ENCODE data around the gene DCC.

The DCC gene

GRCh38 chr18:52715991-52716390 lies 376.0 kb downstream of the DCC start:
- no peak for DNase-seq

- DNase-seq = no peak
Observed at GRCh38 chr18:52716973-52717372, 377.0 kb downstream of the DCC start.

DNA sequence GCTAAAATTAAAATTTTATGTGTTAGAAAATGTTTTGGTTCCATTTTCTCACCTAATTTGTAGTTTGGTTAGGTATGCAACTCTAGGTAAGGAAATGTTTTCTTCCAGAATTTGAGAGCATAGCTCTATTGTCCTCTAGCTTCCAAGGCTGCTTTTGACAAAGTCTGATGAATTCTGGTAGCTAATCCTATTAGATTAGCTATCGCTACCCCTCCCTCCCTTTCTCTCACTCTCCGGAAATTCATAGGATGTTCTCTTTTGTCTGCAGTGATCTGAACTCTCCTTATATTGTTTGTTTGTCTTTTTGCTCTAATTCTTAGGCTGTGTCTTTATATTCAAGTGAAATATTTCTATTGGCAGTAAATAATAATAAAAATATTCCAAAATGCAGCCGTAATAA lies 382.9 kb downstream of the DCC start:
- no peak for DNase-seq

DNA sequence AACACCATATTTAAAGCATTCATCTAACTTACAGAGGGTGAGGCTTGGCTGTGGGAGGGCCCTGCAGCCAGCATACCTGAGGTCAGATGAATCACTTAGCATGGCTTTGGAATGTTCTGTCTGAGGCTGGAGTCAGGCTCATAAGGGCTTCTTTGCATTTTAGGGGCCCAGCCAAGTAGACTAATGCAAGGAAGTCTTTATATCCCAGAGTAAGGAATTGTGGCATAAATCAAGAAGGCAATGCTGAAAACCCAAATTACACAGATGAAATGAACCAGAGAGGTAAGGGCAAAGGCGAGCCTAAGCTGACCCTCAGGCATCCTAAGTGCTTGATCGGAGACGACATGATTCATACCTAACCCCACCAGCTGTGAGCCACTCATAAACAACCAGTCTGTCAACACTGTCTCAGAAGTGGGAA lies 383.6 kb downstream of the DCC start:
- no peak for DNase-seq

- no peak for DNase-seq
Observed at GRCh38 chr18:52730972-52731619, 391.1 kb downstream of the DCC start.

GRCh38 chr18:52738946-52739345 lies 398.9 kb downstream of the DCC start:
- DNase-seq = no peak

- no peak for DNase-seq
Observed at GRCh38 chr18:52746986-52747385, 407.0 kb downstream of the DCC start.

DNA sequence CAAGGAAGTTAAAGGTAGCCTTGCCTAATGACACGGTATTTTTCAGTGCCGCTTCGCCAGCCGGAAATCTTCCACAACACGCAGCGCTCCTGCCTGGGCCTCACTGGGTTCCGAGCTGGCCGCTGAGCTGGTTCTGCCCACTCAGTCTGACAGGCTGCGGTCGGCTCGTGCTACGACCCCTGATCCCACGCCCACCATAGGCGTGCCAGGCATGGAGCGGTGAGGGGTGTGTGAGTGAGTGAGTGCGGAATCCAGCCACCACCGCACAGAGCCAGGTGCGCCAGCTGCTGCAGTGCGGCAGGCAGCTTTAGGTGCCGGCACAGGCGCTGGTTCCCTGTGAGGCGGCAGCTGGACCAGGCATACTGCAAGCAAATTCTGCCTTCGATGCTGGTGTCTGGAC lies 407.9 kb downstream of the DCC start:
- DNase-seq = no peak

- DNase-seq = no peak
Observed at GRCh38 chr18:52748343-52748742, 408.3 kb downstream of the DCC start.

DNA sequence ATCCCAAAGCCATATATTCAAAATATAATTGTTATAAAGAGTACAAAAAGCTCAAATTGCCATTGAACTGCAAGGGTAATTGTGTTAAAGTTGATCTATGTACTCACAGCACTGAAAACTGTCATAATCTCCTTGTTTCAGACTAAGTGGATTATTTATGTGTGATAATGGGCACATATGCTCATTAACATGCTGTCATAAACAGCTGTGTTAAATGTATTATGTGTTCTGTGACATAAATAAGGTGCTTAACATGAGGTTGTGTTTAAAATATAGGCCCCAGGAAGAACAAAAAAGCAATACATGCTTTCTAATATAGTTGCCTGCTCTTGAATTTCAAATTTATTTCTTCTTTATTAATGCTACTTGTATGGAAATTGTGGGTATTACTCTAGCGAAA lies 409.5 kb downstream of the DCC start:
- DNase-seq = no peak

- DNase-seq = no peak
Observed at GRCh38 chr18:52750995-52751394, 411.0 kb downstream of the DCC start.

- no peak for DNase-seq
Observed at GRCh38 chr18:52764316-52764715, 424.3 kb downstream of the DCC start.

GRCh38 chr18:52766002-52766545 lies 426.1 kb downstream of the DCC start:
- no peak for DNase-seq

DNA sequence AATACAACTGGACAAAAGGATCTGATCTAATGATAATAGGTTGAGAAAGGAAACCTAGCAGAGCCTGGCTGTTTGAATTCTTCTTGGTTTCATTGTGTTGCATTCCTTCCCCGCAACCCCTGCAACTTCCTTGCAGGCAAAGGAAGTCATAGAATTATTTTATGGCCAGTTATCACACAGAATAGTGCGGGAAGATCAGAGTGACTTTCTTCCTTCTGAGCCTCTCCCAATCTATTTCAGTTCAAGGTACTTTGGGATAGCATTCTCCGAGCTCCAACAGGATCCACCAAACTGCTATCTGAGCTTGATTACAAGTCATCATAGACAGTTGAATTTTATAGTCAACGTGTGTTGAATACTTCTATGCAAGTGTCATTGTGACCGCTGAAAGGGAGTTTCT lies 441.1 kb downstream of the DCC start:
- DNase-seq = no peak

DNA sequence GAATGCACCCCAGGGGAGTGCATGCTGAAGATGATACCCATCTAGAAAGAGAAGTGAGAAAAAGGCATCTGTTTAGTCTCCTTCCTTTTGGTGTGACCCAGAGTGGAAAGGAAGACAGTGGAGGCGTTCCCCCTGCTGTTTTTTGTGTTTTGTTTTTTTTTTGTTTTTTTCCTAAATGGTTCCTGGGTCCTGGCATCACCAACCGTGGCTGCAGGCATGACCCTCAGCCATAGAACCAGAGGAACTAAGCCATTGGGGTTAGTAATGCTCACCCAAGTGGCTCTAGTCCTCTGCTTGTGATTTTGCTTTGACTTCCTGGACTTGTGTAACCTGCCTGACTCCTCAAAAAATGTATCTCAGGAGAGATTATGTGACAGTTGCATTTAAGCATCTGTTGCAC lies 451.3 kb downstream of the DCC start:
- DNase-seq = no peak

GRCh38 chr18:52812834-52813233 lies 472.8 kb downstream of the DCC start:
- DNase-seq = no peak

- no peak for DNase-seq
Observed at GRCh38 chr18:52813635-52814416, 473.8 kb downstream of the DCC start.

- no peak for DNase-seq
Observed at GRCh38 chr18:52815651-52816050, 475.7 kb downstream of the DCC start.

DNA sequence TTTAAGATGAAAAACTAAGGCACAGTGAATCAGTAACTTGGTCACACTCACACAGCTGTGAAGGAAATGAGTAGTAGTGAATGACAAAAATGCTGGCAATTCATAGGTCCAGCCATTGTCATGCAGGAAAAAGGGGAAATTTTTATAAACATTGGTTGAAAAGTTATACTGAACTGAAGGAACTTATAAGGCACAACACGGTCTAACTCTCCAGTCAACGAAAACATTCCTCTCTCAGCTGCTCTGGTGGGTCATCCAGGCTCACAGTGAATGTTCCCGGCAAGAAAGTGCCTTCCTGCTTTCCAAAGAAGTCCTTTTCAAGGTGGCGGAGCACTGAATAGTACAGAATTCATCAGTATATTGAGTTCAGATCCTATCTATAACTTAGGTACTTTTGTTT lies 476.1 kb downstream of the DCC start:
- no peak for DNase-seq

DNA sequence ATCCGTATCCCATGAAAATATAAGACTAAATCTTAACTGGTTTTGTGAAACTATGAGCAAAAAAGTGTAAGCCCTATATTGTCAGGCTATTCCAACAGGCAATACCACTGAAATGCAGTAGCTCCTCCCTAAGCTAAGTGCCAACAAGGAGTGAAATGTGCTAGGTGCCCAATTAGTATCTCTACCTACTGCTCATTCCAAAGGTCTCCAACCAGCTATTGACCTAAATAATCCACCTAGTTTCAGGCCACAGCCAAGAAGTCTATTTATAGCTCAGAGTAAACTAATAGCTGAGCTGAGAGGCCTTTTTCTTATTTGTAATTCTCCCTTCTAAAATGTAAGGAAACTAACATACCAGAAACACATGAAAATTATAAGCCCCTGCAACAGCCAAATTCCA lies 482.2 kb downstream of the DCC start:
- no peak for DNase-seq

- DNase-seq = no peak
Observed at GRCh38 chr18:52824126-52824525, 484.1 kb downstream of the DCC start.

- no peak for DNase-seq
Observed at GRCh38 chr18:52826994-52827393, 487.0 kb downstream of the DCC start.

- DNase-seq = no peak
Observed at GRCh38 chr18:52829320-52829719, 489.3 kb downstream of the DCC start.

DNA sequence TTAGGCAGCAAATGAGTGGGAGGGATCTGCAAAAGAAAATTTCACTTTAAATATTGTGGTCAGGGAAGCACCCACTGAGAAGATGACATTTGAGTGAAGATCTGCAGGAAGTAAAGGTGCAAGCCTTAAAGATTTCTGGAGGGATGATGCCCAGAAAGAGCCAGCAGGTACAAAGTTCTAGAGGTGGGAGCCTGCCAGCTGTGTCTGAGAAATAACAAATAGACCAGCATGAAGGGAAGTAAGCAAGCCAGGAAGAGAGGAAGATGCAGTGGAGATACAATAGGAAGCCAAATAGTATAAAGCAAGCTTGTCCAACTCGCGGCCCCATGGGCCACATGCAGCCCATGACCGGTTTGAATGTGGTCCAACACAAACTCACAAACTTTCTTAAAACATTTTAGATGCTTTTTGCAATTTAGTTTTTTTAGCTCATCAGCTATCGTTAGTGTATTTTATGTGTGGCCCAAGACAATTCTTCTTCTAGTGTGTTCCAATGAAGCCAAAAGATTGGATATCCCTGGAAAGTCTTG lies 489.9 kb downstream of the DCC start:
- no peak for DNase-seq

All from activated T-cell treated with anti-CD3 and anti-CD28 coated beads for 4 hours (primary cell).